Smooth muscle cell (in vitro differentiated cells): ENCODE data around the gene WNT3. TPM values are rescaled to one million over a fixed set of nuclear protein-coding genes. Genes with fewer than 3 reads are reported as not detected.

Source experiments
- DNase-seq: peaks from one replicate; lab custom pipeline; 2025; ENCODE audit not compliant: unreplicated experiment; lab: John Stamatoyannopoulos, UW
- H2AFZ ChIP-seq: fragments of 200-600 bp; sonication (generic); 2 replicates; pipeline ENCODE4 v1.6.0; 2016; ENCODE audit warnings: antibody characterized with exemption, low read depth, mild to moderate bottlenecking
- H3F3A ChIP-seq: fragments of 200-600 bp; sonication (generic); 2 replicates; pipeline ENCODE4 v1.6.0; 2017; ENCODE audit warnings: antibody characterized with exemption, low read depth
- H3K27ac ChIP-seq: fragments of 200-600 bp; sonication (generic); 2 replicates; pipeline ENCODE4 v1.5.1; 2016; ENCODE audit warnings: low read depth, mild to moderate bottlenecking
- H3K27me3 ChIP-seq: fragments of 200-600 bp; sonication (generic); 2 replicates; pipeline ENCODE4 v1.6.1; 2016; ENCODE audit warnings: low read depth, mild to moderate bottlenecking
- H3K36me3 ChIP-seq: fragments of 200-600 bp; sonication (generic); 2 replicates; pipeline ENCODE4 v1.5.1; 2016; ENCODE audit warnings: low read depth
- H3K4me1 ChIP-seq: fragments of 200-600 bp; sonication (generic); 2 replicates; pipeline ENCODE4 v1.5.1; 2016; ENCODE audit warnings: low read depth
- H3K4me2 ChIP-seq: fragments of 200-600 bp; sonication (generic); 2 replicates; pipeline ENCODE4 v1.6.0; 2016; ENCODE audit warnings: mild to moderate bottlenecking
- H3K4me3 ChIP-seq: fragments of 200-600 bp; sonication (generic); 2 replicates; pipeline ENCODE4 v1.5.1; 2016; ENCODE audit warnings: mild to moderate bottlenecking
- H3K79me2 ChIP-seq: fragments of 200-600 bp; sonication (generic); 2 replicates; pipeline ENCODE4 v1.6.0; 2016; ENCODE audit warnings: low read depth, mild to moderate bottlenecking
- H3K9ac ChIP-seq: fragments of 200-600 bp; sonication (generic); 2 replicates; pipeline ENCODE4 v1.6.0; 2016; ENCODE audit warnings: low read depth
- H3K9me3 ChIP-seq: fragments of 200-600 bp; sonication (generic); replicated peaks from 2 replicates; pipeline ENCODE4 v1.5.1; 2016; ENCODE audit warnings: low read depth
- H4K20me1 ChIP-seq: fragments of 200-600 bp; sonication (generic); 2 replicates; pipeline ENCODE4 v1.6.0; 2016; ENCODE audit warnings: low read depth
- WGBS: methylation state at CpG from one replicate; pipeline ENCODE4 v1.1.7; 2016; ENCODE audit warnings: low lambda C conversion rate; 5-methylcytosine and 5-hydroxymethylcytosine counted together
- polyA plus RNA-seq: library from polyadenylated mRNA; unstranded; fragments of >200 nt; fragmentation: Nextera tagmentation; extraction: Ambion mirVana; gene quantifications from 2 replicates; pipeline ENCODE4 v1.2.1, GENCODE V29; 2016
- total RNA-seq: library from RNA; depleted of rRNA; stranded (reverse); fragments of >200 nt; gene quantifications from 2 replicates; pipeline ENCODE4 v1.2.3, GENCODE V29; 2014
- TF ChIP-seq, protein P1 (sequence below): fragments of 200-600 bp; sonication (generic); IDR thresholded peaks from 2 replicates; pipeline ENCODE4 v1.5.1; 2017; ENCODE audit warnings: borderline replicate concordance, mild to moderate bottlenecking, antibody characterized with exemption; ENCODE audit not compliant: insufficient read depth, poor library complexity, severe bottlenecking

The WNT3 gene
- total and polyA plus RNA-seq, 2 experiments from 2014 or later = 2.9 to 6.2 TPM

DNA sequence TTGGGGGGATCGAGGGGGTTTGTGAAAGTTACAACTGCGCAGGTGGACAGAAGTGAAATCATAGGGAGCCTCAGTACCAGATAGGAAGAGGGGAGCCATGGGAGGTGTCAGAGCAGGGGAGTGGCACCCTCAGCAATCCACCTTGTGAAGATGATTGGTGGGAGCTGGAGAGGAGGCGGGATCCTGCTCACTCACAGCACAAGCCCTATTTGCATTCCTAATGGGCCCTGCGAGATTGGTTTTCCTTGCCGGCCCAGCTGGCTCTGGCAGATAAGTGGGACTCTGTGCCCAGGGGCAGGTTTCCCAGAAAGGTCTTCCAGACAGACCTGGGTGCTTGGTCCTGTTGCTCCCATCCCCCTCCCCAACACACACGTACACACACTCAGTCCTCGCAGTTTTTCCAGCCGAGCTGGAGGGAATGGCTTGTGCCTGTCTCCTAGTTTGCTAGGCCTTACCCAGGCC, 9.4 kb downstream of the WNT3 start:
- H2AFZ ChIP-seq = no peak overlapping the region
- H3K27ac ChIP-seq = no peak overlapping the region
- H4K20me1 ChIP-seq = no peaks in the 10 kb centered on the region
- H3K4me2 ChIP-seq = no peak overlapping the region
- H3K79me2 ChIP-seq = no peaks in the 10 kb centered on the region
- no peaks in the 10 kb centered on the region for H3K36me3 ChIP-seq
- no peaks in the 10 kb centered on the region for H3K9me3 ChIP-seq
- TF ChIP-seq, protein P1, sequence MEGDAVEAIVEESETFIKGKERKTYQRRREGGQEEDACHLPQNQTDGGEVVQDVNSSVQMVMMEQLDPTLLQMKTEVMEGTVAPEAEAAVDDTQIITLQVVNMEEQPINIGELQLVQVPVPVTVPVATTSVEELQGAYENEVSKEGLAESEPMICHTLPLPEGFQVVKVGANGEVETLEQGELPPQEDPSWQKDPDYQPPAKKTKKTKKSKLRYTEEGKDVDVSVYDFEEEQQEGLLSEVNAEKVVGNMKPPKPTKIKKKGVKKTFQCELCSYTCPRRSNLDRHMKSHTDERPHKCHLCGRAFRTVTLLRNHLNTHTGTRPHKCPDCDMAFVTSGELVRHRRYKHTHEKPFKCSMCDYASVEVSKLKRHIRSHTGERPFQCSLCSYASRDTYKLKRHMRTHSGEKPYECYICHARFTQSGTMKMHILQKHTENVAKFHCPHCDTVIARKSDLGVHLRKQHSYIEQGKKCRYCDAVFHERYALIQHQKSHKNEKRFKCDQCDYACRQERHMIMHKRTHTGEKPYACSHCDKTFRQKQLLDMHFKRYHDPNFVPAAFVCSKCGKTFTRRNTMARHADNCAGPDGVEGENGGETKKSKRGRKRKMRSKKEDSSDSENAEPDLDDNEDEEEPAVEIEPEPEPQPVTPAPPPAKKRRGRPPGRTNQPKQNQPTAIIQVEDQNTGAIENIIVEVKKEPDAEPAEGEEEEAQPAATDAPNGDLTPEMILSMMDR = no peak
- no peaks in the 10 kb centered on the region for H3F3A ChIP-seq
- WGBS = 61% methylated on average over 8 of the region's 8 CpGs
- no peaks in the 10 kb centered on the region for H3K27me3 ChIP-seq
- H3K4me3 ChIP-seq = no peak overlapping the region
- no peak overlapping the region for H3K9ac ChIP-seq
- H3K4me1 ChIP-seq = peaks cover 8% of the 10 kb centered on the region
- no peak for DNase-seq

DNA sequence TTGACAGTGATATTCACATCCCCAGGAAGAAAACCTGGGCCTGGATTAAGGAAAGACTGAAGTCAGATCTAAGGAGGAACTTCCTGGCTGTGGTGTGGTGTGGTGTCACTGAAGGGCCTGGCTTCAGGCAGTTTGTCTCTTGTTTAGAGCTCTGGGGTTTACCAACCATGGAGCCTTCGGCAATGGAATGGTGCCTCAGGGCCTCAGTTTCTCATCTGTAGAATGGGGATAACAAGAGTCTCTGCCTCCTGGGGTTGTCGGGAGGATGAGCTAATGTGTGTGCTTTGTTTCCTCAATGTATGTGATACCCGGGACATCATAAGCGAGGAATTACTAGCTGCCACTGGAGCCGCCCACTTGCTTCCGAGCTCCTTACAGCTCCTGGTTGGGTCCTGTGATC, 12.7 kb downstream of the WNT3 start:
- Histone ChIP-seq H3K4me3 (no peak overlapping the region), H3K36me3 (no peaks in the 10 kb centered on the region), H4K20me1 (no peaks in the 10 kb centered on the region), H3K9ac (no peak overlapping the region), H3K27me3 (no peaks in the 10 kb centered on the region), H3F3A (no peaks in the 10 kb centered on the region), H3K9me3 (no peaks in the 10 kb centered on the region), H2AFZ (no peak overlapping the region), H3K4me1 (no peaks in the 10 kb centered on the region), H3K27ac (no peak overlapping the region), H3K79me2 (no peaks in the 10 kb centered on the region), H3K4me2 (no peak overlapping the region)
- no peak for DNase-seq
- TF ChIP-seq, protein P1 = no peak
- WGBS = 94% methylated on average over 6 of the region's 6 CpGs

DNA sequence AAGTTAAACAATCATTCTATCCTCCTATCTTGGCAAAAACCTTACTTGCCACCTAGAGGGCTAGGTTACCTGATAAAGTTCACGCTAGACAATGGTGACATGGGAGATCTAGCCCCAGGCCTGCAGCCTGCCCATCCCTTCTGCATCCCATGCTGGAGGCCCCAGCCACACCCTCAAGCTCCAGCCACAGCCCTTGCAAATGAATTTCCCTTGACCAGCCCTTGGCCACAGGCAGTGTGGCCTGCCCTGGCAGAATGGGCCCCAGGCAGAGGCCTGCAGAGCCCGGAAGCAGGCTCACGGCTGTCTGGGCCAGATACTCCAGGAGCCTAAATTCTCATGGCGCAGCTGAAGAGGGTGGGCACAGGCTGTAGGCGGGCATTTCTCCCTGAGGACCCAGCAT, 14.9 kb downstream of the WNT3 start:
- TF ChIP-seq, protein P1 = no peak
- Histone ChIP-seq H2AFZ (no peak overlapping the region), H3K9ac (no peak overlapping the region), H3K4me3 (no peak overlapping the region), H3K27ac (no peak overlapping the region), H3K4me1 (no peaks in the 10 kb centered on the region), H3K9me3 (no peaks in the 10 kb centered on the region), H4K20me1 (no peaks in the 10 kb centered on the region), H3K4me2 (no peak overlapping the region), H3K36me3 (no peaks in the 10 kb centered on the region), H3K27me3 (no peaks in the 10 kb centered on the region), H3K79me2 (no peaks in the 10 kb centered on the region), H3F3A (no peaks in the 10 kb centered on the region)
- WGBS = 90% methylated on average over 5 of the region's 5 CpGs
- no peak for DNase-seq

DNA sequence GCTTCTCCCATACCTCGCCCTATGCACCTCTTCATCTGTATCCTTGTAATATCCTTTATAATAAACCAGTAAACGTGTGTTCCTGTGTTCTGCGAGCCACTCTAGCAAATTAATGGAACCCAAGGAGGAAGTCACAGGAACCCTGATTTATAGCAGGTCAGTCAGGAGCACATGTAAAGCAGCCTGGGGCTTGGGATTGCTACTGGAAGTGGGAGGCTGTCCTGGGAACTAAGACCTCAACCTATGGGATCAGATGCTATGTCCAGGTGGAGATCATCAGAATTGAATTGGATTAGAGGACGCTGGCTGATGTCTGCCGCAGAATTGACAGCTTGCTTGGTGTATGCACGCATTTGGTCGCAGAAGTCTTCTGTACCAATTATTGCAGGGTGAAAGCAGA, 15.7 kb downstream of the WNT3 start:
- H3K36me3 ChIP-seq = no peaks in the 10 kb centered on the region

More for the DNA sequence above, 15.7 kb downstream of the WNT3 start:
- TF ChIP-seq, protein P1 = no peak
- Histone ChIP-seq H3K27ac (no peak overlapping the region), H3K9ac (no peak overlapping the region), H3K9me3 (no peaks in the 10 kb centered on the region), H2AFZ (no peak overlapping the region), H3K4me2 (no peak overlapping the region), H3K79me2 (no peaks in the 10 kb centered on the region), H3F3A (no peaks in the 10 kb centered on the region), H3K4me3 (no peak overlapping the region), H3K4me1 (no peaks in the 10 kb centered on the region), H3K27me3 (no peaks in the 10 kb centered on the region), H4K20me1 (no peaks in the 10 kb centered on the region)
- 80% methylated on average over 7 of the region's 7 CpGs for WGBS
- DNase-seq = no peak
